Measurements from ENCODE around the gene TRIM2. TPM values are rescaled to one million over a fixed set of nuclear protein-coding genes. Genes with fewer than 3 reads are reported as not detected.

Gene TRIM2
- total RNA-seq, 2 experiments from 2014 or later, result 1.9 to 3.4 TPM

- H3K36me3 Mint-ChIP-seq (ENCODE audit: low read depth), result no peaks in the 10 kb centered on the region
- DNase-seq (no peak), ATAC-seq (ENCODE audit: poor library complexity) (no peak)
- no peak overlapping the region for H3K4me3 ChIP-seq (ENCODE audit: low read length)
- H3K4me1 ChIP-seq (ENCODE audit: insufficient read depth, low read length), result peaks cover 24% of the 10 kb centered on the region
- no peaks in the 10 kb centered on the region for H3K9me3 ChIP-seq (ENCODE audit: control insufficient read depth in 1 of 2, insufficient read depth in 1 of 2, low read length in 2 of 2)
- no peaks in the 10 kb centered on the region for H3K27me3 Mint-ChIP-seq
- H3K4me1 Mint-ChIP-seq (ENCODE audit: low read depth), result peaks cover 35% of the 10 kb centered on the region
- ChIA-PET CTCF (no interaction called here), POLR2A (no interaction called here)
- no peak overlapping the region for H3K27ac ChIP-seq (ENCODE audit: low read depth in 1 of 2, low read length in 2 of 2)
- peak overlapping the region; percentile 39 for H3K4me3 Mint-ChIP-seq
- intact Hi-C loops (cut with DNase I, micrococcal nuclease), result no loop called here
- H3K9me3 Mint-ChIP-seq, result no peaks in the 10 kb centered on the region
- no peaks in the 10 kb centered on the region for H3K27me3 ChIP-seq (ENCODE audit: control insufficient read depth in 1 of 2, insufficient read depth in 2 of 2, low read length in 2 of 2)
- H3K27ac Mint-ChIP-seq, result peak overlapping the region; percentile 49
- TF ChIP-seq CTCF (IDR thresholded peaks at IDR 0.05), result no peak
- H3K36me3 ChIP-seq (ENCODE audit: insufficient read depth, low read length), result no peaks in the 10 kb centered on the region
Measured at GRCh38 chr4:153220682-153221395, 16.6 kb downstream of the TRIM2 start.

GRCh38 chr4:153221783-153222706 lies 17.8 kb downstream of the TRIM2 start:
- peak overlapping the region; percentile 70 for H3K4me3 ChIP-seq (ENCODE audit: low read length)
- intact Hi-C loops (cut with DNase I, micrococcal nuclease), result no loop called here
- ChIA-PET POLR2A (interaction anchor here (0.5 to 3.4 kb wide), 3 partner anchors 27 to 844 kb away, joined by 3 to 26 read pairs (median 4); no protein-coding TSS in a partner anchor), CTCF (interaction anchor here (1.6 kb wide), 1 partner anchor 79 kb away, joined by 3 read pairs; no protein-coding TSS in a partner anchor)
- no peaks in the 10 kb centered on the region for H3K27me3 Mint-ChIP-seq
- TF ChIP-seq CTCF (IDR thresholded peaks at IDR 0.05), result no peak
- peaks cover 25% of the 10 kb centered on the region for H3K4me1 ChIP-seq (ENCODE audit: insufficient read depth, low read length)
- ATAC-seq (ENCODE audit: poor library complexity) (peak; percentile 69), DNase-seq (peak in 12 of 14 experiments; percentile 4 to 58 (median 14))
- no peak overlapping the region for H3K27ac ChIP-seq (ENCODE audit: low read depth in 1 of 2, low read length in 2 of 2)
- H3K36me3 ChIP-seq (ENCODE audit: insufficient read depth, low read length), result no peaks in the 10 kb centered on the region
- peak overlapping the region; percentile 70 for H3K27ac Mint-ChIP-seq
- peaks cover 40% of the 10 kb centered on the region for H3K4me1 Mint-ChIP-seq (ENCODE audit: low read depth)
- H3K4me3 Mint-ChIP-seq, result peak overlapping the region; percentile 92
- no peaks in the 10 kb centered on the region for H3K36me3 Mint-ChIP-seq (ENCODE audit: low read depth)
- H3K9me3 ChIP-seq (ENCODE audit: control insufficient read depth in 1 of 2, insufficient read depth in 1 of 2, low read length in 2 of 2), result no peaks in the 10 kb centered on the region
- no peaks in the 10 kb centered on the region for H3K9me3 Mint-ChIP-seq
- no peaks in the 10 kb centered on the region for H3K27me3 ChIP-seq (ENCODE audit: control insufficient read depth in 1 of 2, insufficient read depth in 2 of 2, low read length in 2 of 2)

- H3K27me3 Mint-ChIP-seq, result no peaks in the 10 kb centered on the region
- CTCF ChIA-PET, result interaction anchor here (1.2 to 1.6 kb wide), 3 partner anchors 18 to 95 kb away, joined by 3 to 4 read pairs (median 3); no protein-coding TSS in a partner anchor
- no peak for TF ChIP-seq CTCF (IDR thresholded peaks at IDR 0.05)
- H3K36me3 ChIP-seq (ENCODE audit: insufficient read depth, low read length), result no peaks in the 10 kb centered on the region
- POLR2A ChIA-PET, result interaction anchor here (1.0 to 3.4 kb wide), 5 partner anchors 18 to 80 kb away, joined by 3 to 26 read pairs (median 3); partner anchors contain the start of gene TRIM2
- no peaks in the 10 kb centered on the region for H3K9me3 Mint-ChIP-seq
- peak; percentile 39 for ATAC-seq (ENCODE audit: poor library complexity)
- H3K27ac Mint-ChIP-seq, result peak overlapping the region; percentile 70
- peak overlapping the region; percentile 70 for H3K4me3 ChIP-seq (ENCODE audit: low read length)
- H3K27me3 ChIP-seq (ENCODE audit: control insufficient read depth in 1 of 2, insufficient read depth in 2 of 2, low read length in 2 of 2), result no peaks in the 10 kb centered on the region
- H3K27ac ChIP-seq (ENCODE audit: low read depth in 1 of 2, low read length in 2 of 2), result no peak overlapping the region
- peak overlapping the region; percentile 92 for H3K4me3 Mint-ChIP-seq
- H3K4me1 ChIP-seq (ENCODE audit: insufficient read depth, low read length), result peaks cover 25% of the 10 kb centered on the region
- no peaks in the 10 kb centered on the region for H3K36me3 Mint-ChIP-seq (ENCODE audit: low read depth)
- H3K9me3 ChIP-seq (ENCODE audit: control insufficient read depth in 1 of 2, insufficient read depth in 1 of 2, low read length in 2 of 2), result no peaks in the 10 kb centered on the region
- peak in 10 of 14 experiments; percentile 3 to 55 (median 14) for DNase-seq
- H3K4me1 Mint-ChIP-seq (ENCODE audit: low read depth), result peaks cover 40% of the 10 kb centered on the region
- intact Hi-C loops (cut with DNase I, micrococcal nuclease), result no loop called here
Measured at GRCh38 chr4:153222707-153223426, 18.6 kb downstream of the TRIM2 start.
